ENCODE data around the gene AKIRIN2.

AKIRIN2 gene

GRCh38 chr6:87656857-87657256 lies 45.2 kb downstream of the AKIRIN2 start:
- in situ Hi-C loops (cut with MboI; ENCODE audit: low sequenced_read_pairs): no loop called here

- in situ Hi-C loops (cut with MboI; ENCODE audit: low sequenced_read_pairs): no loop called here
These were observed 46.2 kb downstream of the AKIRIN2 start for GRCh38 chr6:87655824-87656223.

GRCh38 chr6:87654875-87655454 lies 47.1 kb downstream of the AKIRIN2 start:
- in situ Hi-C loops (cut with MboI; ENCODE audit: low sequenced_read_pairs): no loop called here

DNA sequence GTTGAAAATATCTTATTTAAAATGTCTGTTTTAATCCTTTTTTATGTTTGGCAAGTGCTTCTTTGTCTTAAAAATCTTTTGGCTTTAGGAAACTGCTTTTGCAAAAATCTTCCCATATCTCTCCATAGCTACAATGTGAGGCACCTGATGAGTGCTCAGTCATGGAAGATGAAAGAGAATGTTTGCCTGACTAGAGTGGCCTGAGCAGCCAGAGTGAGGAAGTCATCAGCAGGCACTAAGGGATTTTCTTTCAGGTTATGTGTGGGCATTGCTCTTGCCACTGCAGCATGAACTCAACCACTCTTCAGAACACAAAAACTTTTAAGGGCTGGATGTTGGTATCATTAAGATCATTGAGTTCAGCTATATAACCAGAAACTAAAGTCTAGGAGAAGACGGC lies 47.9 kb downstream of the AKIRIN2 start:
- in situ Hi-C loops (cut with MboI; ENCODE audit: low sequenced_read_pairs): no loop called here

DNA sequence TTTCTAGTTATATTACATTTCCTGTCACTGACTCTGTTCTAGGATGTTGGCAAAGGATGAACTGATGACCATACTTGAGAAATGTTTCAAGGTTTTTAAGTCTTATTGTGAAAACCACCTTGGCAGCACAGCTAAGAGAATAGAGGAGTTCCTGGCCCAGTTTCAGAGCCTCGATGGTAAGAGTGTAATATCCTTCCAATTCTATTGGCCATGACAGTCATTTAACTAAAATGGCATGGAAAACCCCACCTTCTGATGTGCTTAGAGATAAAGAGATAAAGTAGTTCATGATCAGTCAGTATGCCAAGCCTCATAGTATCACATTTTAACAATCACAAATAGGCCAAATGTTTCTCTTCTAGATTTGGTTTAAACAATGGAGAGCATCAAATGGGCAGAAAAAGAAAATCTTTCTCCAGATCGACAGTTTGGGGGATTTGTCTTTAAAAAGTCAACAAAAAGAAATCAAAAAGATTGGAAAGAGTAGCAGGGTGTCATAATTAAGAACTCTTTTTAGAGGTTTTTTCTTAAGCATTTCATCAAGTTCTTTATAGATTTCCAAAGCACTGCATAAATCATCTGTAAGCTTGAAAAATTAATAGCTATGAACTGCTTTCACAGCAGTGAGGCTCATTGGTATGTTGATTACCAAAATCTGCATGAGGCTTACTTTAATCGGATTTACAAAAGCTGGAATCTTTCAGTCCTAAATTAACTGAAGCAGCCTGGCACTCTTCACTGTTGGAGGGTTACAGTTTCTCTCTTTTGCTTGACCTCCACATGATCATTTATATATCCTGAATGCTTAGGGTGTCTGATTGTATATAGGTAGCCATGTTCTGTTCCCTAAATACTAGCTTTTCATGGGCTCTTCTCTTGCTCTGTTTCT lies 48.7 kb downstream of the AKIRIN2 start:
- in situ Hi-C loops (cut with MboI; ENCODE audit: low sequenced_read_pairs): no loop called here

DNA sequence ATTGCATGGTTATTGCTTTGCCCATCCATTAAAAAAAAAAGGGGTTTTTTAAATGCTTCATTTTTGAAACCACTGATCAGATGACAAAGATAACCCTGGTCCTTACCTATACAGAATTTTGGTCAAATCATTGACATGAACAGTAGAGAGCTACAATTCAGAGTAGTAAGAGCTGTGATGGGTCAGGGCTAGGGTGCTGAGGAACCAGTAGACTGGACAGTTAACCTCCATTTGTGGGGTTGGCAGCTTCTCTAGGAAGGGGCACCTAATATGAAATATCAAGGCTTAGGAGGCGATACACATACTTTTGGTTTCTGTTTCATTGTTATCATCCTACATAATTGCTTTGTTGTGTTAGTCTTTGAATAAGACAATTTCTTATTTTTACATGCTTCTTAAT lies 57.0 kb downstream of the AKIRIN2 start:
- in situ Hi-C loops (cut with MboI; ENCODE audit: low sequenced_read_pairs): no loop called here

- in situ Hi-C loops (cut with MboI; ENCODE audit: low sequenced_read_pairs): no loop called here
These were observed 60.9 kb downstream of the AKIRIN2 start for GRCh38 chr6:87641065-87641692.

GRCh38 chr6:87639373-87639772 lies 62.7 kb downstream of the AKIRIN2 start:
- in situ Hi-C loops (cut with MboI; ENCODE audit: low sequenced_read_pairs): no loop called here

- in situ Hi-C loops (cut with MboI; ENCODE audit: low sequenced_read_pairs): no loop called here
These were observed 64.9 kb downstream of the AKIRIN2 start for GRCh38 chr6:87637106-87637505.

- in situ Hi-C loops (cut with MboI; ENCODE audit: low sequenced_read_pairs): no loop called here
These were observed 65.7 kb downstream of the AKIRIN2 start for GRCh38 chr6:87636315-87636714.

DNA sequence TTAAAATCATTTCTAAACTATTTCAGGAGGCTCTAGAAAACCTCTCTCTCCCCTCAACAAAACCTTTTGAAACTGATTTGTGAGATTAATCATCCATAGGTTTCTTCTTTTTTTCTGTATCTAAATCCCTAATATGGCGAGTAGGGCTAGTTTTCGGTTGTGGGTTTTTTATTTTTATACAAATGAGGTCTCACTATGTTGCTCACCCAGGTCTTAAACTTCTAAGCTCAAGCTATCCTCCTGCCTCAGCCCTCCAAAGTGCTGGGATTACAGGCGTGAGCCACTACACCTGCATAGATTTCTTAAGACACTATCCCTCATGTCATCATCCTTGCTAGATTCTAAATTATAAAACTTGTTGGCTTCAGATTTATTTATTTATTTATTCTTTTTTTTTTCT lies 68.2 kb downstream of the AKIRIN2 start:
- in situ Hi-C loops (cut with MboI; ENCODE audit: low sequenced_read_pairs): no loop called here

GRCh38 chr6:87630746-87631145 lies 71.3 kb downstream of the AKIRIN2 start:
- in situ Hi-C loops (cut with MboI; ENCODE audit: low sequenced_read_pairs): no loop called here

DNA sequence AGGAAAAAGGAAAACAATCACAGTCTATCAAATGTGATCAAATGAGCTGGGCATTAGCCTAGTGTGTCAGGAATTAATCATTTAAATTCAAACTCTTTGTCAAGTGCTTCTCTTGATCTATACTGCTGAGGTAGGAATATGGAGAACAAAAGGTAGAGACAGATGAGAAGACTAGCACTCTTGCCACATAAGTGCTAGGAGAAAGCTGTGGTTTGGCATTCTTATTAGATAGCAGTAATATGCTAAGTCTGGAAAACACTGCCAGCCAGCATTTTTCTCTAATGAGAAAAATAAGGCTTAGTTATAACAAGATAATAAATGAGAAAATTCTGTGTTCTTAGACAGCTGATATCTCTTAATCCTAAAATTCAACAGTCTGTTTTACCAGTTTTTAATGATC lies 73.2 kb downstream of the AKIRIN2 start:
- in situ Hi-C loops (cut with MboI; ENCODE audit: low sequenced_read_pairs): no loop called here

GRCh38 chr6:87628424-87628823 lies 73.6 kb downstream of the AKIRIN2 start:
- in situ Hi-C loops (cut with MboI; ENCODE audit: low sequenced_read_pairs): no loop called here

All from hTERT RPE-1 (cell line).